K562 (cell line): ENCODE data around the gene PTPN18. TPM values are rescaled to one million over a fixed set of nuclear protein-coding genes. Genes with fewer than 3 reads are reported as not detected.

Experiments used
- COPS2 ChIP-seq: fragments of 450-650 bp; conservative IDR thresholded peaks from 2 replicates; pipeline ENCODE4 v1.6.1; 2016; ENCODE audit warnings: mild to moderate bottlenecking, moderate library complexity
- ESRRA ChIP-seq: fragments of 450-650 bp; IDR thresholded peaks from 2 replicates; pipeline ENCODE4 v1.6.1; 2014; ENCODE audit warnings: low read depth, mild to moderate bottlenecking, moderate library complexity, borderline replicate concordance
- ESRRB ChIP-seq: fragments of 250-450 bp; sonication (Bioruptor Pico); IDR thresholded peaks from 2 replicates; pipeline ENCODE4 v1.5.0; 2020; ENCODE audit warnings: mild to moderate bottlenecking, moderate library complexity, borderline replicate concordance
- KDM2B ChIP-seq: fragments of 250-450 bp; sonication (Bioruptor Pico); IDR thresholded peaks from 2 replicates; pipeline ENCODE4 v1.8.0; 2021; ENCODE audit warnings: mild to moderate bottlenecking, moderate library complexity
- LARP7 ChIP-seq: fragments of 450-650 bp; IDR thresholded peaks from 2 replicates; pipeline ENCODE4 v1.6.1; 2016
- MAFK ChIP-seq: IDR thresholded peaks from 2 replicates; pipeline ENCODE4 v1.6.1; 2011; ENCODE audit warnings: low read length, improper control_type of control experiment
- MBD2 ChIP-seq: sonication (generic); IDR thresholded peaks from 2 replicates; pipeline ENCODE4 v1.6.1; 2016; ENCODE audit warnings: low read depth, borderline replicate concordance
- RBM39 ChIP-seq: fragments of 200-400 bp; formaldehyde crosslinking; optimal IDR thresholded peaks from 2 replicates; pipeline ENCODE3; 2018; ENCODE audit warnings: low read depth, low read length
- SETDB1 ChIP-seq: IDR thresholded peaks from one replicate; pipeline ENCODE4 v1.6.1; 2012; ENCODE audit warnings: low read length, control low read depth, inconsistent platforms
- SNAPC5 ChIP-seq: fragments of 250-450 bp; sonication (Bioruptor Pico); IDR thresholded peaks from 2 replicates; pipeline ENCODE4 v1.8.0; 2021; ENCODE audit warnings: moderate library complexity, mild to moderate bottlenecking, inconsistent platforms
- SP2 ChIP-seq: IDR thresholded peaks from 2 replicates; pipeline ENCODE4 v1.6.1; 2011; ENCODE audit warnings: mild to moderate bottlenecking, low read depth, low read length, moderate library complexity; ENCODE audit not compliant: poor library complexity, severe bottlenecking; ENCODE audit errors: extremely low read depth
- ZNF174 ChIP-seq: fragments of 250-450 bp; sonication (Bioruptor Pico); IDR thresholded peaks from 2 replicates; pipeline ENCODE4 v1.4.0; 2020; ENCODE audit warnings: mild to moderate bottlenecking
- ZNF277 ChIP-seq: fragments of 250-450 bp; sonication (Bioruptor Pico); IDR thresholded peaks from 2 replicates; pipeline ENCODE4 v1.8.0; 2022; ENCODE audit warnings: inconsistent platforms, mild to moderate bottlenecking, moderate library complexity, borderline replicate concordance
- ZNF592 ChIP-seq: fragments of 450-650 bp; IDR thresholded peaks from 2 replicates; pipeline ENCODE4 v1.6.1; 2017; ENCODE audit warnings: antibody characterized with exemption, mild to moderate bottlenecking
- polyA plus RNA-seq, 8 experiments: library from polyadenylated mRNA; depleted of rRNA in 4 of 8; stranded (reverse) in 5 of 8; unstranded in 3 of 8; fragments of >200 nt; fragmentation: Nextera tagmentation in 2 of 8; fragmentation: Illumina TruSeq in 1 of 8; extraction: Ambion mirVana in 2 of 8; extraction: Trizol in 1 of 8; gene quantifications; 2 replicates each; pipeline versions ENCODE4 v1.2.1 to v1.2.3, GENCODE V29; 2011 to 2014; ENCODE audit warnings: inconsistent platforms in 1 of 8, missing spikeins in 1 of 8
- total RNA-seq, 7 experiments: library from RNA; depleted of rRNA in 6 of 7; stranded (reverse); fragments of >200 nt in 6 of 7; fragmentation: Illumina TruSeq in 2 of 7; extraction: Trizol in 2 of 7; gene quantifications; 2 replicates each; pipeline versions ENCODE4 v1.2.1 to v1.2.3, GENCODE V29; 2011 to 2021; ENCODE audit warnings: low replicate concordance in 1 of 7
- TF ChIP-seq, protein P1 (sequence below): fragments of 450-650 bp; IDR thresholded peaks from 2 replicates; pipeline ENCODE4 v1.6.1; 2016
- TF ChIP-seq, protein P2 (sequence below): fragments of 250-450 bp; sonication (Bioruptor Pico); IDR thresholded peaks from 2 replicates; pipeline ENCODE4 v1.5.0; 2020; ENCODE audit warnings: mild to moderate bottlenecking
- TF ChIP-seq, protein P3 (sequence below): sonication (generic); formaldehyde crosslinking; IDR thresholded peaks from 2 replicates; pipeline ENCODE4 v1.8.1; 2023; ENCODE audit warnings: mild to moderate bottlenecking, missing genetic modification reagents, moderate library complexity

PTPN18 gene
- total and polyA plus RNA-seq, 9 of the 15 experiments (the other 6 are each of a cell fraction or from before 2014, with no cell fraction given), result 11.6 to 90.7 (median 49.6) TPM

DNA sequence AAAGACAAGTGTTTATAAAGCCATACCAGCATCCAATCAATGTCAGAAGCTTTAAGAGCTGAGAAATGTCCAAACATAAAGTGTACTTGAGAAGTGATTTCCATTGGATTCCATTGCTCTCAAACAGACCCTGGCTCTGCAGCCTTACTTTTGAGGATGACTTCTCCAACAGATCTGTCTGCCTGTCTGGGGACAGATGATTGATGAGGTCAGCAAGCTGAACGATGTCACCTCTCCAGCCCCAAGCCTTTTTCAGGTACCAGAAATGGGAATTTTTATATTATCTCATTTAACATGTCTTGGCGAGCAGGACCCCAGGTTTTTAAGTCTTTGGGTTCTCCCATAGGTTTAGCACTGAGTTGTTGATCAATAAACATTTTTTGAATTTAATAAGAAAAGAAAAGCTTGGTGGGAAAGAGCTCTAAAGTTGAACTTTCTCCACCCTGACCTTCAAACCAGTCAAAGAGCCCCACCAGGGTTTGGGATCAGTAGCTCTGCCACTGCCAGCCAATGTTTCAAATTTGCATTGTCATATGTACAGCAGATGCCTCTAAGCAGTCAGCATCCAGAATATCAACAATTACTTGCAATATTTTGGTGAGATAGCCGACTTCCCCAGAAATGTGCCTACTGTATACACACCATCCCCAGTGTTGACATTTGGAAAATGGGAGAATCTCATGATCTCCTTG is 22.5 kb downstream of the PTPN18 start (continued):
- peak; percentile 87 for TF ChIP-seq ZNF592
- TF ChIP-seq KDM2B, result no peak
- TF ChIP-seq LARP7, result no peak
- no peak for TF ChIP-seq ZNF174 (CRISPR knock-in tag)
- no peak for TF ChIP-seq SETDB1
- TF ChIP-seq, protein P1, sequence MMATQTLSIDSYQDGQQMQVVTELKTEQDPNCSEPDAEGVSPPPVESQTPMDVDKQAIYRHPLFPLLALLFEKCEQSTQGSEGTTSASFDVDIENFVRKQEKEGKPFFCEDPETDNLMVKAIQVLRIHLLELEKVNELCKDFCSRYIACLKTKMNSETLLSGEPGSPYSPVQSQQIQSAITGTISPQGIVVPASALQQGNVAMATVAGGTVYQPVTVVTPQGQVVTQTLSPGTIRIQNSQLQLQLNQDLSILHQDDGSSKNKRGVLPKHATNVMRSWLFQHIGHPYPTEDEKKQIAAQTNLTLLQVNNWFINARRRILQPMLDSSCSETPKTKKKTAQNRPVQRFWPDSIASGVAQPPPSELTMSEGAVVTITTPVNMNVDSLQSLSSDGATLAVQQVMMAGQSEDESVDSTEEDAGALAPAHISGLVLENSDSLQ, result peak; percentile 94
- TF ChIP-seq RBM39, result no peak
- TF ChIP-seq SP2, result no peak
- no peak for TF ChIP-seq COPS2
- TF ChIP-seq MAFK, result peak; percentile 69; the same call in 1 of the 2 replicates
- no peak for TF ChIP-seq MBD2
- no peak for TF ChIP-seq ZNF277 (CRISPR knock-in tag)
- TF ChIP-seq ESRRB (CRISPR knock-in tag), result no peak
- no peak for TF ChIP-seq SNAPC5
- TF ChIP-seq, protein P2, sequence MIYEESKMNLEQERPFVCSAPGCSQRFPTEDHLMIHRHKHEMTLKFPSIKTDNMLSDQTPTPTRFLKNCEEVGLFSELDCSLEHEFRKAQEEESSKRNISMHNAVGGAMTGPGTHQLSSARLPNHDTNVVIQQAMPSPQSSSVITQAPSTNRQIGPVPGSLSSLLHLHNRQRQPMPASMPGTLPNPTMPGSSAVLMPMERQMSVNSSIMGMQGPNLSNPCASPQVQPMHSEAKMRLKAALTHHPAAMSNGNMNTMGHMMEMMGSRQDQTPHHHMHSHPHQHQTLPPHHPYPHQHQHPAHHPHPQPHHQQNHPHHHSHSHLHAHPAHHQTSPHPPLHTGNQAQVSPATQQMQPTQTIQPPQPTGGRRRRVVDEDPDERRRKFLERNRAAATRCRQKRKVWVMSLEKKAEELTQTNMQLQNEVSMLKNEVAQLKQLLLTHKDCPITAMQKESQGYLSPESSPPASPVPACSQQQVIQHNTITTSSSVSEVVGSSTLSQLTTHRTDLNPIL (CRISPR knock-in tag), result no peak
- TF ChIP-seq, protein P3, sequence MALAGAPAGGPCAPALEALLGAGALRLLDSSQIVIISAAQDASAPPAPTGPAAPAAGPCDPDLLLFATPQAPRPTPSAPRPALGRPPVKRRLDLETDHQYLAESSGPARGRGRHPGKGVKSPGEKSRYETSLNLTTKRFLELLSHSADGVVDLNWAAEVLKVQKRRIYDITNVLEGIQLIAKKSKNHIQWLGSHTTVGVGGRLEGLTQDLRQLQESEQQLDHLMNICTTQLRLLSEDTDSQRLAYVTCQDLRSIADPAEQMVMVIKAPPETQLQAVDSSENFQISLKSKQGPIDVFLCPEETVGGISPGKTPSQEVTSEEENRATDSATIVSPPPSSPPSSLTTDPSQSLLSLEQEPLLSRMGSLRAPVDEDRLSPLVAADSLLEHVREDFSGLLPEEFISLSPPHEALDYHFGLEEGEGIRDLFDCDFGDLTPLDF, result no peak
- no peak for TF ChIP-seq ESRRA
